Left ventricle myocardium inferior (tissue), 1 donor: ENCODE measurements around the gene MAPK10. TPM values are rescaled to one million over a fixed set of nuclear protein-coding genes. Genes with fewer than 3 reads are reported as not detected.
A peak's percentile ranks its signal among the peaks of the same experiment; 100 is the strongest.

Source experiments
- DNase-seq: peaks from one replicate; pipeline ENCODE4 v3.0.0-alpha.2; 2020
- H3K27ac ChIP-seq: fragments of 200-600 bp; replicated peaks from 2 replicates; pipeline ENCODE4 v1.8.0; 2021
- H3K27me3 ChIP-seq: fragments of 200-600 bp; 2 replicates; pipeline ENCODE4 v1.8.0; 2021; ENCODE audit warnings: low read depth
- H3K36me3 ChIP-seq: fragments of 200-600 bp; 2 replicates; pipeline ENCODE4 v1.8.0; 2021
- H3K4me1 ChIP-seq: fragments of 200-600 bp; 2 replicates; pipeline ENCODE4 v1.8.0; 2021
- H3K4me3 ChIP-seq: fragments of 200-600 bp; 2 replicates; pipeline ENCODE4 v1.8.0; 2021; ENCODE audit warnings: mild to moderate bottlenecking, moderate library complexity
- H3K9me3 ChIP-seq: fragments of 200-600 bp; replicated peaks from 2 replicates; pipeline ENCODE4 v1.8.0; 2021
- intact Hi-C: fragments of 100-400 bp; cut with micrococcal nuclease; formaldehyde crosslinking; loops from one replicate; pipeline ENCODE4 v1.11.0; 2022
- long read RNA-seq: library from polyadenylated mRNA; unstranded; transcript quantifications from one replicate; pipeline ENCODE4 v2.0.0, GENCODE V29; 2021
- total RNA-seq: library from RNA; stranded (reverse); fragmentation: NEBNext Ultra II Directional; extraction: Animal tissue kit (Norgen Biotek cat#: 25700); gene quantifications from one replicate; pipeline ENCODE4 v1.2.1, GENCODE V29; 2021
- TF ChIP-seq, protein P1 (sequence below): fragments of 200-600 bp; IDR thresholded peaks from 2 replicates; pipeline ENCODE4 v1.8.0; 2021; ENCODE audit warnings: antibody characterized with exemption, mild to moderate bottlenecking, borderline replicate concordance
- donor health status: DM: no; HTN: yes; CAD: no; lungs with severe emphysema.

The MAPK10 gene
- total RNA-seq: 4.0 TPM
- long read RNA-seq, partial matches to known transcripts: 0 of 8 reads
- long read RNA-seq, other reads (novel, unspliced or antisense): 4 of 8 reads

DNA sequence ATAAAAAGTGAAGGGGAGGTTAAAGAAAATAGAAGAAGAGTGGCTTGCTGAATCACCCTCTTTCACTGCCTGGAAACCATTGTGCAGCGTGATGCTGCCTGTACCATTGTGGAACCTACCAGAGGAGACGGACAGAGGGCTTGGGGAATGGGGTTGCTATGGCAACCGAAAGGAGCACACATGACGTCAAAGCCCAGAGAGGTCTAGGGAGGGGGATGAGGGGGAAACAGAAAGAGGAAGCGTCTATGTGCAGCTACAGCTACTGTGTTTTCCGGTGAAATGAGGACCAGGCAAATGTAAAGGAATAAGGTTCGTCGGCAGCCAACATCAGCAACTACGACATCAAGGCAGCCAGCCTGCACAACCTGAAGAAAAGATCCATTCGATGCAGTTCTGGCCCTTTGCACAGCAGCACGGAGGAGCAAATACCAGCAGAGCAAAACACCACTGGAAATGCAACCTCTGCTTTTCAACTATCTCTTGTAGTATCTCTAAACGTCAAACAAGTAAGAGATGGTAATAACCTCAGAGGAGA is at the start of gene MAPK10:
Gene MAPK10, minus strand, starts transcription at position 110 of the 535 bp plus-strand sequence.
- Histone ChIP-seq H3K36me3 (no peaks in the 10 kb centered on the region), H3K4me3 (peak within 1 kb of the TSS; percentile 54), H3K9me3 (no peaks in the 10 kb centered on the region), H3K27ac (peak within 1 kb of the TSS; percentile 28), H3K4me1 (peaks cover 18% of the 10 kb centered on the region), H3K27me3 (no peaks in the 10 kb centered on the region)
- peak; percentile 51 for DNase-seq
- TF ChIP-seq, protein P1, sequence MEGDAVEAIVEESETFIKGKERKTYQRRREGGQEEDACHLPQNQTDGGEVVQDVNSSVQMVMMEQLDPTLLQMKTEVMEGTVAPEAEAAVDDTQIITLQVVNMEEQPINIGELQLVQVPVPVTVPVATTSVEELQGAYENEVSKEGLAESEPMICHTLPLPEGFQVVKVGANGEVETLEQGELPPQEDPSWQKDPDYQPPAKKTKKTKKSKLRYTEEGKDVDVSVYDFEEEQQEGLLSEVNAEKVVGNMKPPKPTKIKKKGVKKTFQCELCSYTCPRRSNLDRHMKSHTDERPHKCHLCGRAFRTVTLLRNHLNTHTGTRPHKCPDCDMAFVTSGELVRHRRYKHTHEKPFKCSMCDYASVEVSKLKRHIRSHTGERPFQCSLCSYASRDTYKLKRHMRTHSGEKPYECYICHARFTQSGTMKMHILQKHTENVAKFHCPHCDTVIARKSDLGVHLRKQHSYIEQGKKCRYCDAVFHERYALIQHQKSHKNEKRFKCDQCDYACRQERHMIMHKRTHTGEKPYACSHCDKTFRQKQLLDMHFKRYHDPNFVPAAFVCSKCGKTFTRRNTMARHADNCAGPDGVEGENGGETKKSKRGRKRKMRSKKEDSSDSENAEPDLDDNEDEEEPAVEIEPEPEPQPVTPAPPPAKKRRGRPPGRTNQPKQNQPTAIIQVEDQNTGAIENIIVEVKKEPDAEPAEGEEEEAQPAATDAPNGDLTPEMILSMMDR: no peak
- intact Hi-C loops: no loop called here

DNA sequence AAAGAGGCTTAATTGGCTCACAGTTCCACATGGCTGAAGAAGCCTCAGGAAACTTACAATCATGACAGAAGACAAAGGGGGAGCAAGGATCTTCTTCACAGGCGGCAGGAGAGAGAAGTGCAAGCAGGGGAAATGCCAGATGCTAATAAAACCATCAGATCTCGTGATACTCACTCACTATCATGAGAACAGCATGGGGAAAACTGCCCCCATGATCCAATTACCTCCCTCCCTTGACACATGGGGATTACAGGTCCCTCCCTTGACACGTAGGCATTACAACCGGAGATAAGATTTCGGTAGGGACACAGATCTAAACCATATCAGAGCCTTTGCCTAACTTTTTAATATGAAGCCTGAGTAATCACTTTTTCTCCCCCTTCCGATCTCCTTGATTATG is 43.7 kb upstream of the MAPK10 start:
- intact Hi-C loops: no loop called here

DNA sequence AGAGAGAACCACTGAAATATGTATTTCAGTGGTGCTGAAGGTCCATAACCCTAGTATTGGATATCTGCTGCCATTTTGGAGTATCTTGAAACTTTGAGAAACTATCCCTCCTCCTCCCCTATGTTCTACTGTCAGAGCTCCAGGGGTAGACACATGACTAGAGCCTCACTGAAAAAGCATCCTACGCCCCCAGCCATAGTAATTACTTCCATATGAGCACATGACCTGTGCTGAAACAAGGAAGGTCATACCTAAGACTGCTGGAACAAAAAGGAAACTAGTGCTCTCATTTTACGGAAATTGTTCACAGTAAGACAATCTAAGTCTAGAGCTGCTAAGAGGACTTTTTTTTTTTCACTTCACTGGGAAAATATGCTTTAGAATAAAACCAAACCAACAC is 42.0 kb upstream of the MAPK10 start:
- Histone ChIP-seq H3K27me3 (no peaks in the 10 kb centered on the region), H3K36me3 (no peaks in the 10 kb centered on the region), H3K4me3 (no peak overlapping the region), H3K4me1 (no peaks in the 10 kb centered on the region), H3K9me3 (peaks cover 10% of the 10 kb centered on the region), H3K27ac (no peak overlapping the region)
- TF ChIP-seq, protein P1: no peak
- intact Hi-C loops: no loop called here
- DNase-seq: no peak

More for the DNA sequence above, 43.7 kb upstream of the MAPK10 start:
- TF ChIP-seq, protein P1: no peak
- H3K9me3 ChIP-seq: peaks cover 13% of the 10 kb centered on the region
- H3K4me3 ChIP-seq: no peak overlapping the region
- DNase-seq: no peak
- H3K27ac ChIP-seq: no peak overlapping the region
- no peaks in the 10 kb centered on the region for H3K36me3 ChIP-seq
- H3K27me3 ChIP-seq: no peaks in the 10 kb centered on the region
- H3K4me1 ChIP-seq: no peaks in the 10 kb centered on the region

DNA sequence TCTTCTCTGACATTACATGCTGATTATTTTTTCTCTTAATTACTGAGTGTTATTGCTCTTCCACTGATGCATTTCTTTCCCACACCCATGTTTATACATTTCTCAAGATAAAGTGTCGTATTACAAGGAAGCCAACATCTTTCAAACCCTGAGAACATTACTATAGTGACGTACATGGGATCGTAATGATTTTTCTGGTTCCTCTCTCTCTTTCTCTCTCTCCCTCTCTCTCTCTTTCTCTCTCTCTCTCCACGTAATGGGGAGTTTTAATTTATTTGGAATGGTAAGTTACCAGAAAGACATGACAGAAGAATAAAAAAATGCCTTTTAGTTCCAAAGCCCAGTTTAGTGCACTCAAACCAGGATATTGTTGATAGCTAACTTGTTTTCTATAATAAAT is 40.4 kb upstream of the MAPK10 start:
- H3K4me3 ChIP-seq: no peak overlapping the region
- TF ChIP-seq, protein P1: no peak
- no peak overlapping the region for H3K27ac ChIP-seq
- no peaks in the 10 kb centered on the region for H3K4me1 ChIP-seq
- no peak for DNase-seq
- intact Hi-C loops: no loop called here
- no peaks in the 10 kb centered on the region for H3K27me3 ChIP-seq
- no peaks in the 10 kb centered on the region for H3K36me3 ChIP-seq
- H3K9me3 ChIP-seq: peaks cover 13% of the 10 kb centered on the region

DNA sequence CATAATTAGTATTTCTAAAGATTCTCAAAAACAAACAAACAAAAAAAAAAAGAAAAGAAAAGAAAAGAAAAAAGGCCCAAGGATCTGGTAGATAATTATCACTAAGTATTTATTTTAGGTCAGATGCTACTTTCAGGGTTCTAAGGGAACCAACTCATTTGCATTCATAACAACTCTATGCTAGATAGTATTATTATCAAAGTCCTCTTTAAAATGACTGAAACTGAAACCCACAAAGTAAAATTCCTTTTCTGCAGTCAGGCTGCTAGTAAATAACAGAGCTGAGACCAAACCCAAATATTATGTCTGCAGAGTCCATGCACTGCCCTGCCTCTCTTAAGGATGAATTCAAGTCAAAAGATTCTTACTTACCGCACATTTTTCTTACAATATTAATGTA is 38.3 kb upstream of the MAPK10 start:
- intact Hi-C loops: no loop called here

More for the DNA sequence above, 38.3 kb upstream of the MAPK10 start:
- TF ChIP-seq, protein P1: no peak
- DNase-seq: no peak
- Histone ChIP-seq H3K36me3 (no peaks in the 10 kb centered on the region), H3K27ac (no peak overlapping the region), H3K9me3 (peaks cover 13% of the 10 kb centered on the region), H3K4me3 (no peak overlapping the region), H3K4me1 (no peaks in the 10 kb centered on the region), H3K27me3 (no peaks in the 10 kb centered on the region)
